Activated CD4-positive, CD25-positive, alpha-beta regulatory T cell treated with anti-CD3 and anti-CD28 coated beads, Interleukin-2, amount 50 U/mL, for 72 hours (primary cell): ENCODE measurements around the gene MYBPC3.

Experiments
- DNase-seq: peaks from one replicate; pipeline ENCODE4 v3.0.0; 2021

The MYBPC3 gene

GRCh38 chr11:47352556-47352955 lies at the start of gene MYBPC3:
Gene MYBPC3, minus strand, starts transcription at chr11:47352702. Its CDS starts 55 bp downstream, at chr11:47352647.
- no peak for DNase-seq

GRCh38 chr11:47400768-47401279 lies 48.3 kb upstream of the MYBPC3 start:
- DNase-seq: no peak

GRCh38 chr11:47399860-47400767 lies 47.6 kb upstream of the MYBPC3 start:
- DNase-seq: no peak

- DNase-seq: no peak
Observed at GRCh38 chr11:47398551-47398950, 46.0 kb upstream of the MYBPC3 start.

GRCh38 chr11:47398011-47398410 lies 45.5 kb upstream of the MYBPC3 start:
- no peak for DNase-seq

GRCh38 chr11:47396049-47396320 lies 43.5 kb upstream of the MYBPC3 start:
- DNase-seq: no peak

GRCh38 chr11:47395223-47396048 lies 42.9 kb upstream of the MYBPC3 start:
- DNase-seq: no peak

GRCh38 chr11:47394322-47395222 lies 42.1 kb upstream of the MYBPC3 start:
- peak; percentile 71 for DNase-seq

GRCh38 chr11:47394050-47394321 lies 41.5 kb upstream of the MYBPC3 start:
- DNase-seq: no peak

- DNase-seq: no peak
Observed at GRCh38 chr11:47393163-47394049, 40.9 kb upstream of the MYBPC3 start.

GRCh38 chr11:47392546-47393162 lies 40.2 kb upstream of the MYBPC3 start:
- DNase-seq: no peak

GRCh38 chr11:47391711-47392432 lies 39.4 kb upstream of the MYBPC3 start:
- DNase-seq: no peak

- DNase-seq: no peak
Observed at GRCh38 chr11:47391077-47391583, 38.6 kb upstream of the MYBPC3 start.

GRCh38 chr11:47390422-47390760 lies 37.9 kb upstream of the MYBPC3 start:
- DNase-seq: no peak

GRCh38 chr11:47389577-47390421 lies 37.3 kb upstream of the MYBPC3 start:
- no peak for DNase-seq

- DNase-seq: no peak
Observed at GRCh38 chr11:47388697-47389576, 36.4 kb upstream of the MYBPC3 start.

GRCh38 chr11:47387944-47388696 lies 35.6 kb upstream of the MYBPC3 start:
- no peak for DNase-seq

- DNase-seq: no peak
Observed at GRCh38 chr11:47384498-47384897, 32.0 kb upstream of the MYBPC3 start.
